ENCODE data around the gene TMEM240.

DNA sequence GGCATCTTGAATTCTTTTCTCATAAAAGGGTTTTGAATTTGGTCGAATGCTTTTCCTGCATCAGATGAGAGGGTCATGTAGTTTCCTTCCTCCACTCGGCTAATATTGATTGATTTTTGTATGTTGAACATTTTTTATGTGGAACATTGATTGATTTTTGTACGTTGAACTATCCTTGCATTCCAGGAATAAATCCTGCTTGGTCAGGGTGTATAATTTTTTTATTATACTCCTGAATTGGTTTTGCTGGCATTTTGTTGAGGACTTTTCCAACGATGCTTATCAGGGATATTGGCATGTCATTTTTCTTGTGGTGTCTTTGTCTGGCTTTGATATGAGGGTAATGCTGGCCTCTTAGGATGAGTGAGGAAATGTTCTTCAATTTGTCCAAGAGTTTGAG lies 8.5 kb downstream of the TMEM240 start:
- TF ChIP-seq POLR2A (IDR thresholded peaks at IDR 0.05; ENCODE audit: low read depth, low read length) (no peak), TAF1 (IDR thresholded peaks at IDR 0.05; ENCODE audit: borderline replicate concordance, low read depth, low read length) (no peak), POLR2AphosphoS5 (IDR thresholded peaks at IDR 0.05; ENCODE audit: low read depth, low read length) (no peak)

Measured in GM12892 (cell line).